Fibroblast of skin of right quadriceps (primary cell): ENCODE data around the gene ZER1.
"Not testable (repeated sequence)": the region's sequence is repeated elsewhere in the genome, so short reads cannot be mapped to it uniquely, and the experiment has no call there.

Experiments used
- DNase-seq: peaks from one replicate; pipeline ENCODE4 v3.0.0-alpha.2; 2013

Gene ZER1

DNA sequence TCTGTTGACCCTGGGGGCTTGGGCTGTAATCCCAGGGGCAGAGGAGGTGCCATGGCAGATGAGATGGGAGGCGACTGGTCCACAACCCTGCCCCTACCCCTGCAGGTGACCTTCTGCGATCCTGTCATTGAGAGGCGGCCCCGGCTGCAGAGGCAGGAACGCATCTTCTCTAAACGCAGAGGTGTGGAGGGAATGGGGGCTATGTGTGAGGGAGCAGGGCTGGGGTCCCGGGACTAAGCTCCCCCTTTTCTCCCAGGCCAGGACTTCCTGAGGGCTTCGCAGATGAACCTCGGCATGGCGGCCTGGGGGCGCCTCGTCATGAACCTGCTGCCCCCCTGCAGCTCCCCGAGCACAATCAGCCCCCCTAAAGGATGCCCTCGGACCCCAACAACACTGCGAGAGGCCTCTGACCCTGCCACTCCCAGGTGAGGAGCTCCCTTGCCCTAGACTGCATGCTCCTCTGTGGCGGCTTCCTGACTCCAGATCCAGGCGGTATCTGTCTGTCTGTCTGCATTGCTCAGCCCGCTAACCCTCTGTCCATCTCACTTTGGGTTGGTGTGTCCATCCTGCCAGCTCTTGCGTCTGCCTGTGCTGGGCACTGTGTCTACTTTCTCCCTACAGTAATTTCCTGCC lies 57.7 kb downstream of the ZER1 start:
- no peak for DNase-seq

DNA sequence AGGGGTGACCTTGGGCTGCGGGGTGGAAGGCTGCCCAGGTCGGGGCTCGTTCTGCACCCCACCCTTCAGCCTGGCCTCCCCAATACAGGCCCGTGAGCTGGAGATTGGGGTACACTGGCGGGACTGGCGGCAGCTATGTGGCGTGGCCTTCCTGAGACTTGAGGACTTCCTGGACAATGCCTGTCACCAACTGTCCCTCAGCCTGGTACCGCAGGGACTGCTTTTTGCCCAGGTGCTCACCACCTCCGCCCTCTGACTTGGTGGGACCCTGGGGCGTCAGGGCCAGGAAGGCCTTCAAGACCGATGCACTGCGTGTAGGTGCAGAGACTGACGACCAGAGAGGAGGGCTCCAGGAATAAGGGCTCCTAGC lies 58.3 kb downstream of the ZER1 start:
- DNase-seq = no peak

GRCh38 chr9:128712451-128713410 lies 59.0 kb downstream of the ZER1 start:
- no peak for DNase-seq

DNA sequence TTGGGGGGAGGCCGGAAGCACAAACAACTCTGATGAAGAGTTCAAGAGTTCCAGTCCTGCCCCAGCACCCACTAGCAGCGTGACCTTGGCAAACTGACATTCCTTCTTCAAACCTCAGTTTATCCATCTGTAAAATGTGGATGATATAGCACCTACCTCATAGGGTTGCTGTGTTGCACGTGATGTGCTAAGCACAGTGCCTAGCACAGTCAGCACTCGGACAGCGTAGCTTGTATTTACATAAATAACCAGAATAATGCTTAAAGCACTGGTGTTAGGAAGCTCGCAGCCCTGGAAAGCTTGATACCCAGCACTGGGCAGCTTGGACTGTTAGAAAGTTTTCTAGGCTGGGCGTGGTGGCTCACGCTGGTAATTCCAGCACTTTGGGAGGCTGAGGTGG lies 64.3 kb downstream of the ZER1 start:
- no peak for DNase-seq

DNA sequence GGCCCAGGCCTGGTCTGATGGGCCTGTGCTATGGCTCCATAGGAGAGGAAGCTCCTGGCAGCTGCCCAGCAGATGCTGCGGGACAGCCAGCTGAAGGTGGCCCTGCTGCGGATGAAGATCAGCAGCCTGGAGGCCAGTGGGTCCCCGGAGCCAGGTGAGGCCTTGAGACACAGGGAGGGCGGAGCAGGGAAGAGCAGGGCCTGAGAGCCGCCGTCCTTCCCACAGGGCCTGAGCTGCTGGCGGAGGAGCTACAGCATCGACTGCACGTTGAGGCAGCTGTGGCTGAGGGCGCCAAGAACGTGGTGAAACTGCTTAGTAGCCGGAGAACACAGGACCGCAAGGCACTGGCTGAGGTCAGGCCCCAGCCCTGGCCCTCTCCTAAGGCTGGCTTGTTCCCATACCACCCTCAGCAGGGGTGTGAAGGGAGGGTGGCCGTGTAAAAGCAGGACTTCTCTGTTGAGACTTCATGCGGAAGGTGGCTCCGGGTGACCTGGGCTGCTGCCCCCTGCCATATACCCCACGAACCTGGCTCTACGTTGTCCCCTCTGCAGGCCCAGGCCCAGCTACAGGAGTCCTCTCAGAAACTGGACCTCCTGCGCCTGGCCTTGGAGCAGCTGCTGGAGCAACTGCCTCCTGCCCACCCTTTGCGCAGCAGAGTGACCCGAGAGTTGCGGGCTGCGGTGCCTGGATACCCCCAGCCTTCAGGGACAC lies 64.9 kb downstream of the ZER1 start:
- no peak for DNase-seq

DNA sequence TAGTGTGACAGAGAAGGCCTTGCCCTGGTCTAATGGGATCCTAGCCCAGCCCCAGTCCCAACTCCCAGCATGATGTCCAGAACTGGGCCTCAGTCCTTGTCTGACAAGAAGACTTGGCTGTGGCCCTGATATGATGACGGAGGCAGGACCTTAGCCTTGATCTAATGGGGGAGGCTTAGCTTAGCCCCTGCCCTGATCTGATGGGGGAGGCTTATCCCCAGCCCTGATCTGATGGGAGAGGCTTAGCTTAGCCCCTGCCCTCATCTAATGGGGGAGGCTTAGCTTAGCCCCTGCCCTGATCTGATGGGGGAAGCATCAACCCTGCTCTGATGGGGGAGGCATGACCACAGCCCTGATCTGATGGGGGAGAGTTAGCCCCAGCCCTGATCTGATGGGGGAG lies 65.7 kb downstream of the ZER1 start:
- DNase-seq = no peak

- DNase-seq = no peak
These were observed 66.4 kb downstream of the ZER1 start for GRCh38 chr9:128705051-128705965.

- no peak for DNase-seq
These were observed 67.4 kb downstream of the ZER1 start for GRCh38 chr9:128704356-128704670.

GRCh38 chr9:128703616-128704355 lies 67.9 kb downstream of the ZER1 start:
- no peak for DNase-seq

DNA sequence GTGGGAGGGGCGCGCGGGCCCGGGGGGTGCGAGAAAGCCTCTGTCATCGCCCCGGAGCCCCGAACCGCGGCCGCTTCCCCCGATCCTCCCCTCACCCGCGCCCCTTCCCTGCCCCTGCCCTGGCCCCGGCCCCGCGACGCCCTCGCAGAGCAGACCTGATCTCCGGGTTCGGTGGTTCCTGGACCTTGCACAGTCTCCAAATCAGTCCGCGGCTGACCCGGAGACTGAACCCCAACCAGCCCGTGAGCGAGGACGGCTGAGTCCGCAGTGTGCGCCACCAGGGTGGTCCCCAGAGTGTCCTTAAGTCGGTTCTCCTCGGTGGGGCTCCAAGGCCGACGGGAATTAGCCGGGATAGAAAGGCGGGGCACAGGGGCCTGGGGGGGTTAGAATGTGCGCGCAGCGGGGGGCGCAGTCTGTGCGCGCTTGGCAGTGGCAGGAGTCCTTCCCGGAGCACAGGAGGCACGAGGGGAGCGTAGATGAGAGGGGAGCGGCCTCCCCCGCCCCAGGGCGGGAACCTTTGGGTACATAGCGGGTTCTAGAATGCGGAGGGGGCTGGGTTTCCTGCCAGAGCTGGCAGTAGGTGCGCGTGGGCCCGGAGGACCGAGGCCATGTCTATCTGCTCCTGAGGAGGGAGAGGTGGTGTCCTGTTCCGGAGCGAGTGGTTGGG lies 68.6 kb downstream of the ZER1 start:
- DNase-seq = peak; percentile 42

GRCh38 chr9:128702445-128702948 lies 69.2 kb downstream of the ZER1 start, which contains the start of gene PKN3:
Gene PKN3 (plus strand): TSS chr9:128702503. CDS start chr9:128702916, 413 bp downstream.
- DNase-seq = peak; percentile 76

GRCh38 chr9:128701227-128701854 lies 70.4 kb downstream of the ZER1 start:
- no peak for DNase-seq

DNA sequence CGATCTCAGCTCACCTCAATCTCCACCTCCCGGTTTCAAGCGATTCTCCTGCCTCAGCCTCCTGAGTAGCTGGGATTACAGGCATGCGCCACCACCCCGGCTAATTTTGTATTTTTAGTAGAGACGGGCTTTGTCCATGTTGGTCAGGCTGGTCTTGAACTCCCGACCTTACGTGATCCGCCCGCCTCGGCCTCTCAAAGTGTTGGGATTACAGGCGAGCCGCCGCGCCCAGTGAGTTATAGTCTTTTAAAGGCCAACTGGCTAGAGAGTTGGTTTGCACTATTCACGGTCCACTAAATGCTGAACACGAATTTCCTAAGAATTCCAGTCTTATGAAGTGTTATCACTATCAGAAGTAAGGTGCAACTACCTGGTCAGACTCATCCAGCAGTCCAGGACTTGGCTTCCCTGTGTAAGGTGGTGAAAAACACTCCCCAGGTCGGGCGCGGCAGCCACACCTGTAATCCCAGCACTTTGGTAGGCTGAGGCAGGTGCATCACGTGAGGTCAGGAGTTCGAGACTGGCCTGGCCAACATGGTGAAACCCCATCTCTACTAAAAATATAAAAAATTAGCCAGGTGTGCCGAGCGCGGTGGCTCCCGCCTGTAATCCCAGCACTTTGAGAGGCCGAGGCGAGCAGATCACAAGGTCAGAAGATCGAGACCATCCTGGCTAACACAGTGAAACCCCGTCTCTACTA lies 72.5 kb downstream of the ZER1 start:
- DNase-seq = not testable (repeated sequence)

DNA sequence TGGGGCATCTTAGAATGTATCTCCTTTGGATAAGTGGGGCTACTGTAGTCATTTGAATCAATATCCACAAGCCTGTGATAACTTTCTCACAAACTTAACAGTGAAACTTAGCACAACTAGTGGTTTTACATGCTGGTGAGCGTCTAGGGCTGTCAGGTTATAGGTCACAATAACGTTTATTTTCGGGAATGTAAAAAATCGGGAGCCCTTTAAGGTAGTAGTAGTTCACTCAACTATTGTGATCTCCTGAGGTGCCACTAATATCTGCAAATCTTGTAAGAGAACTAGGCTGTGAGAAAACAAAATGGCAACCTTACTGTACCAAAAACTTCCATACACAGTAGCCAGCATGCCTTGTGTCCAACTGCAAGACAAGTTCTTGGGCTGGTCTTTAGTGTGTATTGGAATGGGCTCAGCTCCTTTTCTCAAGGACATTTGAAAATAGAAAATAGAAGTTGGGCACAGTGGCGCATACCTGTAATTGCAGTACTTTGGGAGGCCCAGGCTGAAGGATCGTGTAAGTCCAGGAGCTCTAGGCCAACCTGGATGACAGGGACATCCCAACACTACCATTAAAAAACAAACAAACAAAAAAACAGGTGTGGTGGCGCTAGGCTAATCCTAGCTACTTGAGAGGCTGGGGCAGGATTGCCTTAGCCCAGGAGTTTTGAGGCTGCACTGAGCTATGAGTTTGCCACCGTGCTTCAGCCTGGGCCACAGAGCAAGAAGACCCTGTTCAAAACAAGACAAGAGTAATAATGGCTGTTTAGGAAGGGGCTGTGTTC lies 74.6 kb downstream of the ZER1 start:
- no peak for DNase-seq

- no peak for DNase-seq
These were observed 77.4 kb downstream of the ZER1 start for GRCh38 chr9:128694344-128694743.

- not testable (repeated sequence) for DNase-seq
These were observed 78.0 kb downstream of the ZER1 start for GRCh38 chr9:128693738-128694137.

DNA sequence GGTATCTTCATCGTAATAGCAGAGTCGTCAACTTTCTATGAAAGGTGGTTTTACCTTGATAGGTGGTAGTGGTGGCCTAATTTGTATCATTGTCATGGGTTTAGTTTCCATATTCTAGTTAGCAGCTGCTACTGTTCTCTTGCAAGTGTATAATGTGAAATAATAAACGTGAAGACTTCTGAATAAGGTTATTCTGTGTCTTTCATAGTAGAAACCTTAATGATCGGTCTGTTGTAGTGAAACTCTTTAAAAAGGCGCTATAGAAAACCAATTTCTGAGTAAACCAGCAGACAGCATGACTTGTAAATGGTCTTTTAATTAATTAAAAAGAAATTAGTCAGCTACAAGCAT lies 81.1 kb downstream of the ZER1 start:
- no peak for DNase-seq

GRCh38 chr9:128689820-128690683 lies 81.7 kb downstream of the ZER1 start:
- DNase-seq = peak; percentile 65
